ENCODE data around the gene PHF21B. TPM values are rescaled to one million over a fixed set of nuclear protein-coding genes. Genes with fewer than 3 reads are reported as not detected.

Gene PHF21B
- total RNA-seq, 1 donor from 2014 or later = not detected

DNA sequence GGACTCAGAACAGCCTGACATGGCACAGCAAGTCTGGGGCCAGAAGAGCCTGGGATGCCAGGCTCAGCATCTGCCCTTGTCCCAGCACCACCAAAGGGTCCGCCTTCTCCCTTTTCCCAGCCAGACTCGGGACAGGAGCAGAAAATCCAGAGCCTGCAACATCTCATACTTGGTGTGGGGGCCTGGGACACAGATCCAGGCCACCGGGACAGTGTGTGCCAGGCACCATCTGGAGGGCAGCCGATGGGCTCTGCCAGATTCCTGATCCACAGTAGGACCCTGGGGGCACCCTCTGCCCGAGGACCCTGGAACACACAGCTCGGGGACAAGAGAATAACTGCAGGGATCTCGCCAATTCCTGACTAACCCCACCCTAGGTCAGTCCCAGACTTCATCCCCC, 67.7 kb downstream of the PHF21B start:
- POLR2A ChIA-PET = no interaction called here
- Mint-ChIP-seq H3K4me1 (no peaks in the 10 kb centered on the region), H3K4me3 (no peak overlapping the region), H3K27me3 (peaks cover 8% of the 10 kb centered on the region), H3K36me3 (ENCODE audit: low read depth) (no peaks in the 10 kb centered on the region), H3K27ac (no peak overlapping the region), H3K9me3 (no peaks in the 10 kb centered on the region)
- DNase-seq (no peak), ATAC-seq (ENCODE audit: low read depth) (no peak)
- TF ChIP-seq, protein P1, sequence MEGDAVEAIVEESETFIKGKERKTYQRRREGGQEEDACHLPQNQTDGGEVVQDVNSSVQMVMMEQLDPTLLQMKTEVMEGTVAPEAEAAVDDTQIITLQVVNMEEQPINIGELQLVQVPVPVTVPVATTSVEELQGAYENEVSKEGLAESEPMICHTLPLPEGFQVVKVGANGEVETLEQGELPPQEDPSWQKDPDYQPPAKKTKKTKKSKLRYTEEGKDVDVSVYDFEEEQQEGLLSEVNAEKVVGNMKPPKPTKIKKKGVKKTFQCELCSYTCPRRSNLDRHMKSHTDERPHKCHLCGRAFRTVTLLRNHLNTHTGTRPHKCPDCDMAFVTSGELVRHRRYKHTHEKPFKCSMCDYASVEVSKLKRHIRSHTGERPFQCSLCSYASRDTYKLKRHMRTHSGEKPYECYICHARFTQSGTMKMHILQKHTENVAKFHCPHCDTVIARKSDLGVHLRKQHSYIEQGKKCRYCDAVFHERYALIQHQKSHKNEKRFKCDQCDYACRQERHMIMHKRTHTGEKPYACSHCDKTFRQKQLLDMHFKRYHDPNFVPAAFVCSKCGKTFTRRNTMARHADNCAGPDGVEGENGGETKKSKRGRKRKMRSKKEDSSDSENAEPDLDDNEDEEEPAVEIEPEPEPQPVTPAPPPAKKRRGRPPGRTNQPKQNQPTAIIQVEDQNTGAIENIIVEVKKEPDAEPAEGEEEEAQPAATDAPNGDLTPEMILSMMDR (IDR thresholded peaks at IDR 0.05) = no peak
- intact Hi-C loops (cut with micrococcal nuclease) = no loop called here
- CTCF ChIA-PET = no interaction called here

DNA sequence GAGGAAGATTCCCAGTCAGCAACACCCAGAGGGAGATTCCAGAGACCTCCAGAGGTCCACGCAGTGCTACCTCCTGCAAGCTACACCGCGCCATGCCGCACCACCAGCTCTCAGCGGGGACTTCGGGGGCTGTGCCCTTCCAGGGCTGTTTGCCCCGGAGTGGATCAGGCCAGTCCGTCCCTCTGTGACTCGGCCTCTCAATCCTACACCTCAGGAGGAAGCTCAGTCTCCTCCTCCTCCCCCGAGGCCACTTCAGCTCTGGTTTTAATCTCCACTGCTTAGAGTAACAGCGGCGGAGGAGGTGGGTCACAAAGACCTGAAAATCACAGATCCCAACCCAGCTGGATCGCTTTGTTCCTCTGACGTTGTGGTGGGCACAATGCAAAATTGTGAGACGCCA, 68.6 kb downstream of the PHF21B start:
- peaks cover 8% of the 10 kb centered on the region for H3K27me3 Mint-ChIP-seq
- H3K4me1 Mint-ChIP-seq = no peaks in the 10 kb centered on the region
- H3K4me3 Mint-ChIP-seq = no peak overlapping the region
- H3K36me3 Mint-ChIP-seq (ENCODE audit: low read depth) = no peaks in the 10 kb centered on the region
- DNase-seq = no peak
- no peaks in the 10 kb centered on the region for H3K9me3 Mint-ChIP-seq
- no peak for ATAC-seq (ENCODE audit: low read depth)
- intact Hi-C loops (cut with micrococcal nuclease) = no loop called here
- ChIA-PET POLR2A (no interaction called here), CTCF (no interaction called here)
- TF ChIP-seq, protein P1 (IDR thresholded peaks at IDR 0.05) = no peak
- no peak overlapping the region for H3K27ac Mint-ChIP-seq

DNA sequence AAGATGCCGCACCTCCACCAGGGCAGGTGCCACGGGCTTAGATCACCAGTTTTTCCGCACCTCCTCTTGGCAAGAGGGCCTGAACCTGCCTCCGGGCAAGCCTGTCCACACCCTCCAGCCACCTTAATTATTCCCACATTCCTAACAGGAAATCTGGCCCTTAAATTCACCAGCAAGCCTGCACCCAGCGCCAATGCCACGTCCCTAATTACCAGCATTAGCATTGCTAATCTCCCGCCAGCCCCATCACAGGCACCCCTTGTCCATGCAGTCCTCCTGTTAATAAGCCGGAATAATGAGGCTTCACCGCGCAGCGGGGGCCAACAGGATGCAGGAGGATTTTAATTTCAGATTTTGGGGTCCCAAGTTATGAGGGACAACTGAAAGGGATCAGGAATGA, 69.7 kb downstream of the PHF21B start:
- peaks cover 8% of the 10 kb centered on the region for H3K27me3 Mint-ChIP-seq
- DNase-seq (no peak), ATAC-seq (ENCODE audit: low read depth) (no peak)
- intact Hi-C loops (cut with micrococcal nuclease) = no loop called here
- no peaks in the 10 kb centered on the region for H3K4me1 Mint-ChIP-seq
- no peaks in the 10 kb centered on the region for H3K36me3 Mint-ChIP-seq (ENCODE audit: low read depth)
- H3K9me3 Mint-ChIP-seq = no peaks in the 10 kb centered on the region
- no peak overlapping the region for H3K27ac Mint-ChIP-seq
- H3K4me3 Mint-ChIP-seq = no peak overlapping the region
- ChIA-PET POLR2A (no interaction called here), CTCF (no interaction called here)
- TF ChIP-seq, protein P1 (IDR thresholded peaks at IDR 0.05) = no peak

DNA sequence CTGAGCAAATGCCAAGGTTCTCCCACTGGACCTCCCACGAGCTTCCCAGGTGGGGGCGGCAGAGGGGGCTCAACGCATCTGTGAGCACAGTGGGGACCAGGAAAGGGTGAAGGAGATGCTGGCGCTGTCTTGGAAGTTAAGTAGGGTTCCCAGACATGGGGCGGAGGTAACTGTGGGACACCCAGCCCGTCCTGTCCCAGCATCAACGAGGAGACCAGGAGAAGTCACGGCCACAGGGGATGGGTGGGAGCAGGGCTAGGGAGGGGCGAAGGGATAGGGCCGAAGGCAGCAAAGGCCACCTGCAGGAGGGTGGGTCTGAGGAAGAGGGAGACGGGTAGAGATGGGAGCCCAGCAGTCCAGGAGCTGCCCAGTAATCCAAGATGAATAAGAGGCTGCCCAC, 70.4 kb downstream of the PHF21B start:
- no peak for ATAC-seq (ENCODE audit: low read depth)
- ChIA-PET POLR2A (no interaction called here), CTCF (no interaction called here)
- no peak for DNase-seq
- no peaks in the 10 kb centered on the region for H3K4me1 Mint-ChIP-seq
- TF ChIP-seq, protein P1 (IDR thresholded peaks at IDR 0.05) = no peak
- no peak overlapping the region for H3K27ac Mint-ChIP-seq
- H3K27me3 Mint-ChIP-seq = peaks cover 8% of the 10 kb centered on the region
- intact Hi-C loops (cut with micrococcal nuclease) = no loop called here
- H3K9me3 Mint-ChIP-seq = no peaks in the 10 kb centered on the region
- no peak overlapping the region for H3K4me3 Mint-ChIP-seq
- no peaks in the 10 kb centered on the region for H3K36me3 Mint-ChIP-seq (ENCODE audit: low read depth)

DNA sequence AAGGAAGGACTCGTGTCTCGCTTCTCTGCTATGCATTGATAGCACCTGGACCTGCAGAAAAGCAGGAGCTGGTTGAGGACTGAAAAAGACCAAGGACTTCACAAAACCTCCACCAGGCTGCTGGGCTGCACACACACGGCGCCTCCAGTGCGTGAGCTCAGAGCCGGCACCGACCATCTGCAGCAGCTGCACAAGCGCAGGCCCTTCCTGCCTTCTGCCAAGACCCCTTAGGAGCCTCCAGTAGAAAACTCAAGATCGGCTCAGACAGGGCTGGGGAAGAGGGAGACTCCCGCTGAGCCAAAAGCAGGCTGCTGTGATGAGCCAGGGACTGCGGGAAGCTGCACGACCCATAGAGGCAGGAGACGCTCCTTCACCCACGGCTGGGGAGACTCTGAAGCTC, 70.9 kb downstream of the PHF21B start:
- Mint-ChIP-seq H3K4me1 (no peaks in the 10 kb centered on the region), H3K27me3 (peaks cover 8% of the 10 kb centered on the region), H3K9me3 (no peaks in the 10 kb centered on the region), H3K27ac (no peak overlapping the region), H3K4me3 (no peak overlapping the region), H3K36me3 (ENCODE audit: low read depth) (no peaks in the 10 kb centered on the region)
- TF ChIP-seq, protein P1 (IDR thresholded peaks at IDR 0.05) = no peak
- ChIA-PET POLR2A (no interaction called here), CTCF (no interaction called here)
- DNase-seq (no peak), ATAC-seq (ENCODE audit: low read depth) (no peak)
- intact Hi-C loops (cut with micrococcal nuclease) = no loop called here
